ENCODE measurements around the gene OSBPL5. TPM values are rescaled to one million over a fixed set of nuclear protein-coding genes. Genes with fewer than 3 reads are reported as not detected.
A peak's percentile ranks its signal among the peaks of the same experiment; 100 is the strongest.

Gene OSBPL5
- total RNA-seq, 1 donor from 2014 or later: 55.2 TPM

GRCh38 chr11:3102641-3102921 lies 62.5 kb downstream of the OSBPL5 start:
- DNase-seq (ENCODE audit: low spot score): no peak
- peaks cover 11% of the 10 kb centered on the region for H3K27me3 Mint-ChIP-seq (ENCODE audit: unreplicated experiment)
- peaks cover 24% of the 10 kb centered on the region for H3K36me3 Mint-ChIP-seq (ENCODE audit: low read depth, unreplicated experiment)
- H3K27ac Mint-ChIP-seq (ENCODE audit: unreplicated experiment): no peak overlapping the region
- H3K9me3 Mint-ChIP-seq (ENCODE audit: unreplicated experiment): no peaks in the 10 kb centered on the region
- no peak overlapping the region for H3K4me3 Mint-ChIP-seq (ENCODE audit: unreplicated experiment)
- TF ChIP-seq CTCF (IDR thresholded peaks at IDR 0.05; ENCODE audit: unreplicated experiment): no peak
- peaks cover 7% of the 10 kb centered on the region for H3K4me1 Mint-ChIP-seq (ENCODE audit: unreplicated experiment)

- DNase-seq (ENCODE audit: low spot score): no peak
- Mint-ChIP-seq H3K27me3 (ENCODE audit: unreplicated experiment) (peaks cover 11% of the 10 kb centered on the region), H3K27ac (ENCODE audit: unreplicated experiment) (no peak overlapping the region), H3K4me3 (ENCODE audit: unreplicated experiment) (no peak overlapping the region), H3K9me3 (ENCODE audit: unreplicated experiment) (no peaks in the 10 kb centered on the region), H3K4me1 (ENCODE audit: unreplicated experiment) (peaks cover 7% of the 10 kb centered on the region), H3K36me3 (ENCODE audit: low read depth, unreplicated experiment) (peaks cover 24% of the 10 kb centered on the region)
- no peak for TF ChIP-seq CTCF (IDR thresholded peaks at IDR 0.05; ENCODE audit: unreplicated experiment)
Measured at GRCh38 chr11:3101921-3102640, 63.0 kb downstream of the OSBPL5 start.

GRCh38 chr11:3099178-3099577 lies 65.9 kb downstream of the OSBPL5 start:
- TF ChIP-seq CTCF (IDR thresholded peaks at IDR 0.05; ENCODE audit: unreplicated experiment): no peak
- Mint-ChIP-seq H3K36me3 (ENCODE audit: low read depth, unreplicated experiment) (peaks cover 30% of the 10 kb centered on the region), H3K9me3 (ENCODE audit: unreplicated experiment) (no peaks in the 10 kb centered on the region), H3K27me3 (ENCODE audit: unreplicated experiment) (peaks cover 4% of the 10 kb centered on the region), H3K4me1 (ENCODE audit: unreplicated experiment) (peaks cover 16% of the 10 kb centered on the region), H3K4me3 (ENCODE audit: unreplicated experiment) (peak overlapping the region; percentile 54), H3K27ac (ENCODE audit: unreplicated experiment) (no peak overlapping the region)
- no peak for DNase-seq (ENCODE audit: low spot score)

- peaks cover 30% of the 10 kb centered on the region for H3K36me3 Mint-ChIP-seq (ENCODE audit: low read depth, unreplicated experiment)
- TF ChIP-seq CTCF (IDR thresholded peaks at IDR 0.05; ENCODE audit: unreplicated experiment): no peak
- DNase-seq (ENCODE audit: low spot score): no peak
- peaks cover 18% of the 10 kb centered on the region for H3K4me1 Mint-ChIP-seq (ENCODE audit: unreplicated experiment)
- H3K4me3 Mint-ChIP-seq (ENCODE audit: unreplicated experiment): no peak overlapping the region
- H3K27me3 Mint-ChIP-seq (ENCODE audit: unreplicated experiment): peaks cover 4% of the 10 kb centered on the region
- peak overlapping the region; percentile 45 for H3K27ac Mint-ChIP-seq (ENCODE audit: unreplicated experiment)
- no peaks in the 10 kb centered on the region for H3K9me3 Mint-ChIP-seq (ENCODE audit: unreplicated experiment)
Measured at GRCh38 chr11:3096909-3097530, 68.1 kb downstream of the OSBPL5 start.

- no peak for DNase-seq (ENCODE audit: low spot score)
- TF ChIP-seq CTCF (IDR thresholded peaks at IDR 0.05; ENCODE audit: unreplicated experiment): no peak
- peaks cover 19% of the 10 kb centered on the region for H3K4me1 Mint-ChIP-seq (ENCODE audit: unreplicated experiment)
- peak overlapping the region; percentile 18 for H3K4me3 Mint-ChIP-seq (ENCODE audit: unreplicated experiment)
- peaks cover 30% of the 10 kb centered on the region for H3K36me3 Mint-ChIP-seq (ENCODE audit: low read depth, unreplicated experiment)
- H3K27me3 Mint-ChIP-seq (ENCODE audit: unreplicated experiment): peaks cover 4% of the 10 kb centered on the region
- no peaks in the 10 kb centered on the region for H3K9me3 Mint-ChIP-seq (ENCODE audit: unreplicated experiment)
- H3K27ac Mint-ChIP-seq (ENCODE audit: unreplicated experiment): peak overlapping the region; percentile 54
Measured at GRCh38 chr11:3095712-3096361, 69.3 kb downstream of the OSBPL5 start.

All from endothelial cell (in vitro differentiated cells).